Astrocyte of the cerebellum (primary cell): ENCODE measurements around the gene PSG11.
"Not testable (repeated sequence)": the region's sequence is repeated elsewhere in the genome, so short reads cannot be mapped to it uniquely, and the experiment has no call there.

Experiments used
- DNase-seq: peaks from one replicate; pipeline ENCODE4 v3.0.0-alpha.2; 2011; ENCODE audit warnings: low read depth
- H3K4me3 ChIP-seq: 2 replicates; pipeline ENCODE4 v1.5.1; 2011; ENCODE audit warnings: mild to moderate bottlenecking, low read depth, low read length, moderate library complexity
- CTCF ChIP-seq: IDR thresholded peaks from 2 replicates; pipeline ENCODE4 v1.5.1; 2012; ENCODE audit warnings: low read length, low read depth, moderate library complexity, mild to moderate bottlenecking; ENCODE audit errors: missing control alignments
- in situ Hi-C: cut with HindIII; loops from 2 replicates; pipeline ENCODE4 v1.10.0; 2017; ENCODE audit warnings: low sequenced_read_pairs

PSG11 gene

GRCh38 chr19:43027985-43028384, 1.7 kb upstream of the PSG11 start:
- DNase-seq, H3K4me3 ChIP-seq, in situ Hi-C loops: not testable (repeated sequence)
- peak; percentile 22 for TF ChIP-seq CTCF

- DNase-seq, in situ Hi-C loops, H3K4me3 ChIP-seq: not testable (repeated sequence)
Measured at GRCh38 chr19:43027061-43027460, 792 bp upstream of the PSG11 start.

- in situ Hi-C loops, H3K4me3 ChIP-seq: not testable (repeated sequence)
- DNase-seq, result peak; percentile 11
Measured at GRCh38 chr19:43022098-43022497, 4.2 kb downstream of the PSG11 start.

- DNase-seq, in situ Hi-C loops, H3K4me3 ChIP-seq: not testable (repeated sequence)
Measured at GRCh38 chr19:43021629-43022028, 4.6 kb downstream of the PSG11 start.

GRCh38 chr19:43019588-43019987, 6.7 kb downstream of the PSG11 start:
- in situ Hi-C loops, H3K4me3 ChIP-seq, DNase-seq: not testable (repeated sequence)
- peak; percentile 21 for TF ChIP-seq CTCF

- DNase-seq, in situ Hi-C loops, H3K4me3 ChIP-seq: not testable (repeated sequence)
Measured at GRCh38 chr19:43005841-43006240, 20.4 kb downstream of the PSG11 start.

GRCh38 chr19:43004846-43005245, 21.4 kb downstream of the PSG11 start:
- DNase-seq, in situ Hi-C loops, H3K4me3 ChIP-seq: not testable (repeated sequence)

- DNase-seq, H3K4me3 ChIP-seq, in situ Hi-C loops: not testable (repeated sequence)
Measured at GRCh38 chr19:43003634-43004033, 22.6 kb downstream of the PSG11 start.

GRCh38 chr19:43002948-43003347, 23.3 kb downstream of the PSG11 start:
- in situ Hi-C loops, DNase-seq: not testable (repeated sequence)

GRCh38 chr19:42996161-42996560, 30.1 kb downstream of the PSG11 start:
- in situ Hi-C loops, H3K4me3 ChIP-seq, DNase-seq: not testable (repeated sequence)

More at GRCh38 chr19:43002948-43003347, 23.3 kb downstream of the PSG11 start:
- not testable (repeated sequence) for H3K4me3 ChIP-seq

- H3K4me3 ChIP-seq, in situ Hi-C loops, DNase-seq: not testable (repeated sequence)
Measured at GRCh38 chr19:42992029-42992604, 34.2 kb downstream of the PSG11 start.

- TF ChIP-seq CTCF, result no peak
- in situ Hi-C loops, result no loop called here
- no peak overlapping the region for H3K4me3 ChIP-seq
- peak; percentile 0 for DNase-seq
Measured at GRCh38 chr19:42989851-42990250, 36.4 kb downstream of the PSG11 start.

- H3K4me3 ChIP-seq, DNase-seq, in situ Hi-C loops: not testable (repeated sequence)
Measured at GRCh38 chr19:42989186-42989585, 37.1 kb downstream of the PSG11 start.

GRCh38 chr19:42988206-42988605, 38.1 kb downstream of the PSG11 start:
- in situ Hi-C loops, DNase-seq, H3K4me3 ChIP-seq: not testable (repeated sequence)
